Measurements from ENCODE around the gene COL27A1.

The COL27A1 gene

GRCh38 chr9:114311571-114312512 lies 156.5 kb downstream of the COL27A1 start:
- Histone ChIP-seq H3K4me3 (IDR thresholded peaks at IDR 0.05; ENCODE audit: insufficient read depth, low read depth, low read length) (no peak overlapping the region), H3K4me2 (no peak overlapping the region), H2AFZ (ENCODE audit: low read depth) (no peak overlapping the region), H3K27me3 (ENCODE audit: insufficient read depth, low read depth) (no peaks in the 10 kb centered on the region), H3K79me2 (ENCODE audit: insufficient read depth, low read depth) (no peaks in the 10 kb centered on the region), H3K27ac (no peak overlapping the region), H4K20me1 (ENCODE audit: insufficient read depth) (no peaks in the 10 kb centered on the region), H3K4me1 (ENCODE audit: low read depth, poor library complexity, severe bottlenecking) (no peaks in the 10 kb centered on the region), H3K36me3 (ENCODE audit: insufficient read depth) (no peaks in the 10 kb centered on the region), H3K9ac (no peak overlapping the region)
- no peak for TF ChIP-seq CTCF (conservative IDR thresholded peaks at IDR 0.05; ENCODE audit: low read depth, low read length)

- H3K4me2 ChIP-seq = no peak overlapping the region
Measured at GRCh38 chr9:114312513-114312875, 157.2 kb downstream of the COL27A1 start.

GRCh38 chr9:114313186-114313585 lies 157.8 kb downstream of the COL27A1 start:
- Histone ChIP-seq H3K79me2 (ENCODE audit: insufficient read depth, low read depth) (no peaks in the 10 kb centered on the region), H3K36me3 (ENCODE audit: insufficient read depth) (no peaks in the 10 kb centered on the region), H4K20me1 (ENCODE audit: insufficient read depth) (no peaks in the 10 kb centered on the region), H3K4me3 (IDR thresholded peaks at IDR 0.05; ENCODE audit: insufficient read depth, low read depth, low read length) (no peak overlapping the region), H3K4me1 (ENCODE audit: low read depth, poor library complexity, severe bottlenecking) (peaks cover 8% of the 10 kb centered on the region), H3K27ac (no peak overlapping the region), H3K9ac (no peak overlapping the region), H2AFZ (ENCODE audit: low read depth) (no peak overlapping the region), H3K4me2 (no peak overlapping the region), H3K27me3 (ENCODE audit: insufficient read depth, low read depth) (no peaks in the 10 kb centered on the region)
- no peak for TF ChIP-seq CTCF (conservative IDR thresholded peaks at IDR 0.05; ENCODE audit: low read depth, low read length)

More at GRCh38 chr9:114312513-114312875, 157.2 kb downstream of the COL27A1 start:
- Histone ChIP-seq H3K79me2 (ENCODE audit: insufficient read depth, low read depth) (no peaks in the 10 kb centered on the region), H3K4me1 (ENCODE audit: low read depth, poor library complexity, severe bottlenecking) (peaks cover 2% of the 10 kb centered on the region), H3K4me3 (IDR thresholded peaks at IDR 0.05; ENCODE audit: insufficient read depth, low read depth, low read length) (no peak overlapping the region), H4K20me1 (ENCODE audit: insufficient read depth) (no peaks in the 10 kb centered on the region), H3K9ac (no peak overlapping the region), H3K36me3 (ENCODE audit: insufficient read depth) (no peaks in the 10 kb centered on the region), H3K27ac (no peak overlapping the region), H3K27me3 (ENCODE audit: insufficient read depth, low read depth) (no peaks in the 10 kb centered on the region), H2AFZ (ENCODE audit: low read depth) (no peak overlapping the region)
- no peak for TF ChIP-seq CTCF (conservative IDR thresholded peaks at IDR 0.05; ENCODE audit: low read depth, low read length)

- Histone ChIP-seq H3K36me3 (ENCODE audit: insufficient read depth) (no peaks in the 10 kb centered on the region), H2AFZ (ENCODE audit: low read depth) (no peak overlapping the region), H3K9ac (no peak overlapping the region), H3K4me3 (IDR thresholded peaks at IDR 0.05; ENCODE audit: insufficient read depth, low read depth, low read length) (no peak overlapping the region), H3K27me3 (ENCODE audit: insufficient read depth, low read depth) (no peaks in the 10 kb centered on the region), H3K4me1 (ENCODE audit: low read depth, poor library complexity, severe bottlenecking) (peaks cover 9% of the 10 kb centered on the region), H3K79me2 (ENCODE audit: insufficient read depth, low read depth) (no peaks in the 10 kb centered on the region), H3K4me2 (no peak overlapping the region), H4K20me1 (ENCODE audit: insufficient read depth) (no peaks in the 10 kb centered on the region), H3K27ac (no peak overlapping the region)
- no peak for TF ChIP-seq CTCF (conservative IDR thresholded peaks at IDR 0.05; ENCODE audit: low read depth, low read length)
Measured at GRCh38 chr9:114314256-114314867, 159.0 kb downstream of the COL27A1 start.

Measured in KMS-11 (cell line).